ENCODE measurements around the gene PLAAT1.

DNA sequence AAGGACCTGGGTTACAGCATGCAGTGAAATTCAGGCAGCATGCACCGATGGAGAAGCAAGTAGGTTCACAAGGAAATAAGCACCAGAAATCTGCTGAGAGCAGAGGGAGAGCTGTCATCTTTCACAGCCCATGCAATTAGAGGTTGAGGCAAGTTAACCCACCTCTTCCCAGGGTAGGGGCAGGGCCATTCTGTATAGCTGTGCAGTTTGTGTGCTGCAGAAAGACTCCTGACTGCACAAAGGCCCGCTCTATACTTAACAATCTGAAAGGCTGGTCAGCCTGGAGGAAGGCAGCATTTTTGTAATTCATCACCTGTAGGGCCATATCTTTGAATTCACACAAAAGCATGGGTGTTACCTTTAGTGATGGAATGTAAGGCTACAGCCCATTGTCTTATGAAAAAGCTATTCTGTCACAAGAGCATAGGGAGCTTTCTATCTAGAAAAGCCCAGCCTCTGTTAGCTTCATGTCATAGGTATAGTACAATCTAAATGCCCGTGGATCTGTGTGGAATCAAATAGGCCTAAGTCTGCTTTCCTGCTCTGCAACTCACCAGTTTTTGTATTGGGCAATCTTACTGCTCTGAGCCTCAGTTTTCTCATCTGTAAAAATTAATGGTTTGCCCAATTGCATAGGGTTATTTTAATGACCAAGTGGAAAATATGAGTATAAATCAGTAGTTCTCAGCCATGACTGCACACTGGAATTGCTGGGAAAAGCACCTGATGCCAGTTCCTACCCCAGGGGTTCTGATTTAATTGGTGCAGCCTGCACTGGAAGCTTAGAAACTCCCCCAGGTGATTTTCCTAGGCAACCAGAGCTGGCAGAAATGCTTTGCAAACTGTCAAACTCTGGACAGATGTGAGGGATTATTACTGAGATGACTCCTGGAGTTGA is 72.3 kb downstream of the PLAAT1 start:
- TF ChIP-seq, protein P1, sequence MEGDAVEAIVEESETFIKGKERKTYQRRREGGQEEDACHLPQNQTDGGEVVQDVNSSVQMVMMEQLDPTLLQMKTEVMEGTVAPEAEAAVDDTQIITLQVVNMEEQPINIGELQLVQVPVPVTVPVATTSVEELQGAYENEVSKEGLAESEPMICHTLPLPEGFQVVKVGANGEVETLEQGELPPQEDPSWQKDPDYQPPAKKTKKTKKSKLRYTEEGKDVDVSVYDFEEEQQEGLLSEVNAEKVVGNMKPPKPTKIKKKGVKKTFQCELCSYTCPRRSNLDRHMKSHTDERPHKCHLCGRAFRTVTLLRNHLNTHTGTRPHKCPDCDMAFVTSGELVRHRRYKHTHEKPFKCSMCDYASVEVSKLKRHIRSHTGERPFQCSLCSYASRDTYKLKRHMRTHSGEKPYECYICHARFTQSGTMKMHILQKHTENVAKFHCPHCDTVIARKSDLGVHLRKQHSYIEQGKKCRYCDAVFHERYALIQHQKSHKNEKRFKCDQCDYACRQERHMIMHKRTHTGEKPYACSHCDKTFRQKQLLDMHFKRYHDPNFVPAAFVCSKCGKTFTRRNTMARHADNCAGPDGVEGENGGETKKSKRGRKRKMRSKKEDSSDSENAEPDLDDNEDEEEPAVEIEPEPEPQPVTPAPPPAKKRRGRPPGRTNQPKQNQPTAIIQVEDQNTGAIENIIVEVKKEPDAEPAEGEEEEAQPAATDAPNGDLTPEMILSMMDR (IDR thresholded peaks at IDR 0.05 in 8 of 11, conservative IDR thresholded peaks at IDR 0.05 in 3 of 11): no peak
- TF ChIP-seq POLR2A (IDR thresholded peaks at IDR 0.05): no peak
- TF ChIP-seq POLR2AphosphoS5 (IDR thresholded peaks at IDR 0.05): no peak

All from spleen (tissue), 7 donors.